Activated T-helper 17 cell treated with anti-CD3 and anti-CD28 coated beads, Interleukin-2, amount 50 U/mL, for 72 hours (primary cell): ENCODE measurements around the gene AP5Z1. TPM values are rescaled to one million over a fixed set of nuclear protein-coding genes. Genes with fewer than 3 reads are reported as not detected.
"Not testable (repeated sequence)": the region's sequence is repeated elsewhere in the genome, so short reads cannot be mapped to it uniquely, and the experiment has no call there.

Experiments used
- ATAC-seq: fragments of 150-1000 bp; cut with Tn5 transposase; replicated peaks from 2 replicates; pipeline ENCODE4 v1.10.0; 2021; ENCODE audit warnings: mild to moderate bottlenecking, moderate library complexity
- H3K27ac Mint-ChIP-seq: one replicate; pipeline ENCODE4 v1.8.0; 2022; ENCODE audit warnings: mixed read lengths
- H3K27me3 Mint-ChIP-seq: one replicate; pipeline ENCODE4 v1.8.0; 2022; ENCODE audit warnings: mixed read lengths
- H3K36me3 Mint-ChIP-seq: one replicate; pipeline ENCODE4 v1.8.0; 2022; ENCODE audit warnings: low read depth, mild to moderate bottlenecking, mixed read lengths
- H3K4me1 Mint-ChIP-seq: one replicate; pipeline ENCODE4 v1.8.0; 2022; ENCODE audit warnings: mixed read lengths
- H3K4me3 Mint-ChIP-seq: one replicate; pipeline ENCODE4 v1.8.0; 2022; ENCODE audit warnings: mild to moderate bottlenecking, mixed read lengths
- H3K9me3 Mint-ChIP-seq: one replicate; pipeline ENCODE4 v1.8.0; 2022; ENCODE audit warnings: mixed read lengths
- total RNA-seq, 2 donors: library from RNA; stranded (reverse); gene quantifications; one replicate each; pipeline ENCODE4 v1.2.3, GENCODE V29; 2022

The AP5Z1 gene
- total RNA-seq, 2 donors from 2014 or later, result 38.7 to 51.9 TPM

DNA sequence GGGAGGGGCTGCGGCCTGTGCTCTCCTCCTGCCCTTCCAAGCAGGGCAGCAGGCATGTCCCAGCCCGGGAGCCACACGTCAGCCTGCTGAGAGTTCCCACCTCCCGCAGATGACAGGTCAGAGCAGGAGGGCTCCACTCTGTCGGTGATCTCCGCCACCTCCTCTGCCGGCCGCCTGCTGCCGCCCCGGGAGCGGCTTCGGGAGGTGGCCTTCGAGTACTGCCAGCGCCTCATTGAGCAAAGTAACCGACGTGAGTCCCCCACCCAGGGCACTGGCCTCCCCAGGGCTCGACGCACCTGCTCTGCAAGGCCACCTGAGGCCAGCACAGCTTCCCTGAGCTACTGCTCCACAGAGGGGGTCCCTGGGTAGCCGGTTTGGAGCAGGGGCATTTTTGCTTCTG, 9.4 kb downstream of the AP5Z1 start:
- Mint-ChIP-seq H3K4me1 (no peaks in the 10 kb centered on the region), H3K9me3 (no peaks in the 10 kb centered on the region), H3K27me3 (no peaks in the 10 kb centered on the region), H3K4me3 (no peak overlapping the region), H3K27ac (no peak overlapping the region), H3K36me3 (peaks cover 43% of the 10 kb centered on the region)
- ATAC-seq, result no peak

DNA sequence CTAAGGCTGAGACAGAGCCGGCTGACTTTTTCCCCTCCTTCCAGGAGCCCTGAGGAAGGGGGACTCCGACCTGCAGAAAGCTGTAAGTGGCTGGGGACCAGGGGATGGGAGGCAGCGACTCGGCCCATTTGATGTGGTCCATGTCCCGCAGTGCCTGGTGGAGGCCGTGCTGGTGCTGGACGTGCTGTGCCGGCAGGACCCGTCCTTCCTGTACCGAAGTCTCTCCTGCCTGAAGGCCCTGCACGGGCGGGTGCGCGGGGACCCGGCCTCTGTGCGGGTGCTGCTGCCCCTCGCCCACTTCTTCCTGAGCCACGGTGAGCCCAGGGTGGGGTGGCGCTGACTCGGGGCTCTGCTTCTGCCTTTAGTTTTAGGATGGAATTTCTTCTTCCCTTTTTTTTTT, 9.9 kb downstream of the AP5Z1 start:
- ATAC-seq, result no peak
- no peak overlapping the region for H3K27ac Mint-ChIP-seq
- peaks cover 43% of the 10 kb centered on the region for H3K36me3 Mint-ChIP-seq
- no peaks in the 10 kb centered on the region for H3K9me3 Mint-ChIP-seq
- H3K27me3 Mint-ChIP-seq, result no peaks in the 10 kb centered on the region
- no peak overlapping the region for H3K4me3 Mint-ChIP-seq
- H3K4me1 Mint-ChIP-seq, result no peaks in the 10 kb centered on the region

DNA sequence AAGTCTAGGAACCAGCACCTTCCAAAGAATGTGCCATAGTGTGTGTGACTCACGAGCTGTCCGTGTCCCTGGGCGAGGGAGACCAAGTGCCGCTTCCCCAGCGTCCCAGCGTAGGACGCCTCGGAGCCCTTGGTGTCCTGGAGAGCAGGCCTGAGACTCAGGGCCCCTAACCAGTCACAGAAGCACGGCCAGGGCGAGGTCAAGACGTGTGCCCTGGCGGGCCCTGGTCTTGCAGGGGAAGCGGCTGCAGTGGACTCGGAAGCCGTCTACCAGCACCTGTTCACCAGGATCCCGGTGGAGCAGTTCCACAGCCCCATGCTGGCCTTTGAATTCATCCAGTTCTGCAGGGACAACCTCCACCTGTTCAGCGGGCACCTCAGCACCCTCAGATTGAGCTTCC, 10.6 kb downstream of the AP5Z1 start:
- Mint-ChIP-seq H3K36me3 (peaks cover 43% of the 10 kb centered on the region), H3K27me3 (no peaks in the 10 kb centered on the region), H3K4me1 (no peaks in the 10 kb centered on the region), H3K9me3 (no peaks in the 10 kb centered on the region), H3K27ac (no peak overlapping the region), H3K4me3 (no peak overlapping the region)
- no peak for ATAC-seq

DNA sequence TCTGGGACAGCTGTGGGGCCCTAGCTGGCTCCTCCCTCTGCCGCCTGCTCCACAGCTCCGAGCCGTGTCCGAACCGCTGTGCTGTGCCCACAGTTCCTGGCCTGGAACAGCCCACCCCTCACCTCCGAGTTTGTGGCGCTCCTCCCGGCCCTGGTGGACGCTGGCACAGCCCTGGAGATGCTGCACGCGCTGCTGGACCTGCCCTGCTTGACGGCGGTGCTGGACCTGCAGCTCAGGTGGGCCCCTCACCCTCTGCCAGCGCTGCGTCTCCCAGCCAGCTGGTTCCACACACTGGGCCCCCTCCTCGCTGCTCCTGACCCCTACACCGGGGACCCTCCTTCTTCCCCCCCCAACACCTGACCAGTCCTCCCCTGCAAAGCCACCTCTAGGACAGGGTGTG, 12.1 kb downstream of the AP5Z1 start:
- Mint-ChIP-seq H3K4me1 (no peaks in the 10 kb centered on the region), H3K36me3 (peaks cover 41% of the 10 kb centered on the region)
- no peak for ATAC-seq

GRCh38 chr7:4787947-4788626, 12.7 kb downstream of the AP5Z1 start:
- H3K27ac Mint-ChIP-seq, result no peak overlapping the region
- no peaks in the 10 kb centered on the region for H3K4me1 Mint-ChIP-seq
- no peaks in the 10 kb centered on the region for H3K27me3 Mint-ChIP-seq
- H3K36me3 Mint-ChIP-seq, result peaks cover 41% of the 10 kb centered on the region
- H3K9me3 Mint-ChIP-seq, result no peaks in the 10 kb centered on the region
- no peak for ATAC-seq
- no peak overlapping the region for H3K4me3 Mint-ChIP-seq

More for the DNA sequence above, 12.1 kb downstream of the AP5Z1 start:
- no peak overlapping the region for H3K4me3 Mint-ChIP-seq
- H3K27me3 Mint-ChIP-seq, result no peaks in the 10 kb centered on the region
- no peak overlapping the region for H3K27ac Mint-ChIP-seq
- H3K9me3 Mint-ChIP-seq, result no peaks in the 10 kb centered on the region

DNA sequence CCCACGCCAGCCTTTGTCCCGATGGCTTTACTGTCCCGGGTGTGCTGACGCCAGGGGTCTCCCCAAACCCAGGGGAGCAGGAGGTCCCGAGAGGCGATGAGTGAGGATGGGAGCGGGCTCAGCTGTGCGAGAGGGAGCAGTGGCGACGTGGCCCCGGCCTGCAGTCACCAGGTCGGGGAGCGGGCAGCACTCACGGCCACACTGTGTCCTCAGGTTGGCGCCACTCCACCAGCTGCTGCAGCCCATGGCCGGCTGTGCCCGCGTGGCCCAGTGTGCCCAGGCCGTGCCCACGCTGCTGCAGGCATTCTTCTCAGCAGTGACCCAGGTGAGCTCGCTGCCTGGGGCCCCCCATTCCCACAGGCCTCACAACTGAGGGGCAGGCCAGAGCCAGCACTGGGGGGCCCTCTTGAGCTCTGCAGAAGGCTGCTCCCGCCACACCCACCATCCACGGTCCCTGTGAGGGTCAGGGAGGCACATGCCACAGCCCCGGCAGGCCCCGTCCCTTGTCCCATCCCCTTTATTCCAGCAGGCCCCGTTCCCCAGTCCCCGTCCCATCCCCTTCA, 13.3 kb downstream of the AP5Z1 start:
- Mint-ChIP-seq H3K4me3 (no peak overlapping the region), H3K4me1 (no peaks in the 10 kb centered on the region), H3K27ac (no peak overlapping the region), H3K27me3 (no peaks in the 10 kb centered on the region), H3K9me3 (no peaks in the 10 kb centered on the region), H3K36me3 (peaks cover 41% of the 10 kb centered on the region)
- ATAC-seq, result no peak

DNA sequence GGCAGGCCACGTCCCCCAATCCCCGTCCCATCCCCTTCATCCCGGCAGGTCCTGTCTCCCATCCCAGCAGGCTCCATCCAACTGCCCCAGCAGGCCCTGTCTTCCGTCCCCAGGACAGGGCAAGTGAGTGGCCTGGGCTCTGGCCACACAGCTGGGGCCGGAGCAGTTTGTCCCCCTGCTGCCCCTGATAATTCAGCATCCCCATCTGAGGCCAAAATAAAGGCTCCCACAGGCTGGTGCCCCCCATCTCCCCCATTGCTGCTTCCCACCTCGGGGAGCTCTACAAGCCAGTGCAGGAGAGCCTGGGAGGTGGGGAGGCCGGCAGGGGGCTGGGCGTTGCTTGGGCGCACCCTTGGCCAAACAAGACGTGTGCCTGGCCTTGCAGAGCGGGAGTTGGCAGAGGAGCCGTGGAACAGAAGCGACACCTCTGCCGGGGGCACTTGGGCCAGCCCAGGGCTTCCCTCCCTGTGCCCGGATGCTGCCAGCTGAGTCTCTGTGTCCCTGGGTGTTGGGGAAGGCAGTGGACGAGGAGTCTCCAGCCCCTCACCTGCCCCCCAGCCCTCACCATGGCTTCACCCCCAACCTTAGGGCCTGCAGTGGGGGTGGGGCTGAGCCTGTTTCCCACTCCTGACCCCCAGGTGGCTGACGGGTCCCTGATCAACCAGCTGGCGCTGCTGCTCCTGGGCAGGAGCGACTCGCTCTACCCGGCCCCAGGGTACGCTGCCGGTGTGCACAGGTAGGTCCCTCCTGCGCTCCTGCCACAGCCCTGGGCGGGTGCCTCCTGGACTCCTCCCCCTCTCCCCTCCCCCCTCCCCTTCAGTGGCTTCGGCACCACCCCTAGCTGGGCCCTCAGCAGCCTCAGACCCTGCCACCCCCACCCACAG, 14.0 kb downstream of the AP5Z1 start:
- Mint-ChIP-seq H3K4me3 (no peak overlapping the region), H3K27me3 (no peaks in the 10 kb centered on the region), H3K4me1 (no peaks in the 10 kb centered on the region), H3K27ac (no peak overlapping the region), H3K36me3 (peaks cover 41% of the 10 kb centered on the region), H3K9me3 (no peaks in the 10 kb centered on the region)
- ATAC-seq, result no peak

GRCh38 chr7:4790078-4790465, 14.6 kb downstream of the AP5Z1 start:
- Mint-ChIP-seq H3K27me3 (no peaks in the 10 kb centered on the region), H3K36me3 (peaks cover 41% of the 10 kb centered on the region), H3K9me3 (no peaks in the 10 kb centered on the region), H3K4me3 (no peak overlapping the region), H3K27ac (no peak overlapping the region), H3K4me1 (no peaks in the 10 kb centered on the region)
- no peak for ATAC-seq

GRCh38 chr7:4790516-4790991, 15.1 kb downstream of the AP5Z1 start:
- Mint-ChIP-seq H3K4me3 (no peak overlapping the region), H3K9me3 (no peaks in the 10 kb centered on the region), H3K36me3 (peaks cover 40% of the 10 kb centered on the region), H3K27me3 (no peaks in the 10 kb centered on the region), H3K27ac (no peak overlapping the region), H3K4me1 (no peaks in the 10 kb centered on the region)
- ATAC-seq, result no peak

- ATAC-seq, result no peak
- Mint-ChIP-seq H3K27ac (no peak overlapping the region), H3K36me3 (peaks cover 33% of the 10 kb centered on the region), H3K4me1 (no peaks in the 10 kb centered on the region), H3K27me3 (no peaks in the 10 kb centered on the region), H3K4me3 (no peak overlapping the region), H3K9me3 (no peaks in the 10 kb centered on the region)
Measured at GRCh38 chr7:4791101-4791737, 15.8 kb downstream of the AP5Z1 start.

- no peak overlapping the region for H3K27ac Mint-ChIP-seq
- peak; percentile 82 for ATAC-seq
Measured at GRCh38 chr7:4791738-4792536, 16.5 kb downstream of the AP5Z1 start.

DNA sequence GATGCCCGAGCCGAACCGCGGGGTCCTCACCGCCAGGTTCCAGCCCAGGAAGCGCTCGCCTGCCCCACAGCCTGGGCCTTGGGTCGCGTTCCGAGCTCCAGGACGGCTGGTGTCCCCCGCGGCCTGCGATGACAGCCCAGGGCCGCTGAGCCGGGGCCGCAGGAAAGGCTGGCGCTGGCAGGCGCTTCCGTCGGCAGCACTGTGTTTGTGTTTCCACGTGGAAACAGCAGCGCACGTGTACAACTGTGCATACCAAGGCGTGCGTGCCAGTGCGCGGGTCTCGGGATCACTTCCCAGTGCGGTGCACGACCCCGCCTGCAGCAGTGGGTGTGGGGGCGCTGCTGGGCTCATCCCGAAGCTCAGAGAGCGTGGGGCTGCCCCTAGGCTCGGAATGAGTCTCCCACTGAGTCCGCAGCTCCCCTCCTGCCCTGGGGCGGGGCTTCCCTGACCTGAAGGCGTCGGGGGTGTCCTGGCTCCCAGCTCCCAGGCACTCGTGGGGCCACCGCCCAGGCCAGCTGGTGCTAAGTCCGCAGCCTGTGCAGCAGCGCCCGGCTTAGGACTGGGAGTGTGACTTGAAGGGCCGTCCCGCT, 17.2 kb downstream of the AP5Z1 start:
- Mint-ChIP-seq H3K4me1 (no peaks in the 10 kb centered on the region), H3K36me3 (peaks cover 27% of the 10 kb centered on the region), H3K27ac (no peak overlapping the region)

More at GRCh38 chr7:4791738-4792536, 16.5 kb downstream of the AP5Z1 start:
- no peaks in the 10 kb centered on the region for H3K27me3 Mint-ChIP-seq
- no peaks in the 10 kb centered on the region for H3K4me1 Mint-ChIP-seq
- peaks cover 28% of the 10 kb centered on the region for H3K36me3 Mint-ChIP-seq
- no peak overlapping the region for H3K4me3 Mint-ChIP-seq
- H3K9me3 Mint-ChIP-seq, result no peaks in the 10 kb centered on the region

GRCh38 chr7:4793385-4793993, 18.1 kb downstream of the AP5Z1 start:
- H3K36me3 Mint-ChIP-seq, result peaks cover 21% of the 10 kb centered on the region
- not testable (repeated sequence) for H3K27me3 Mint-ChIP-seq, H3K4me3 Mint-ChIP-seq, ATAC-seq, H3K27ac Mint-ChIP-seq, H3K9me3 Mint-ChIP-seq, H3K4me1 Mint-ChIP-seq

More for the DNA sequence above, 17.2 kb downstream of the AP5Z1 start:
- Mint-ChIP-seq H3K9me3 (no peaks in the 10 kb centered on the region), H3K4me3 (no peak overlapping the region), H3K27me3 (no peaks in the 10 kb centered on the region)
- peak; percentile 28 for ATAC-seq
